Endothelial cell of coronary artery (primary cell): ENCODE measurements around the gene ADSS2. TPM values are rescaled to one million over a fixed set of nuclear protein-coding genes. Genes with fewer than 3 reads are reported as not detected.

Experiments
- total RNA-seq: library from RNA; depleted of rRNA; stranded (reverse); fragments of >200 nt; gene quantifications from 2 replicates; pipeline ENCODE4 v1.2.3, GENCODE V29; 2014

Gene ADSS2
- 70.5 and 78.0 TPM in 2 replicates for total RNA-seq

DNA sequence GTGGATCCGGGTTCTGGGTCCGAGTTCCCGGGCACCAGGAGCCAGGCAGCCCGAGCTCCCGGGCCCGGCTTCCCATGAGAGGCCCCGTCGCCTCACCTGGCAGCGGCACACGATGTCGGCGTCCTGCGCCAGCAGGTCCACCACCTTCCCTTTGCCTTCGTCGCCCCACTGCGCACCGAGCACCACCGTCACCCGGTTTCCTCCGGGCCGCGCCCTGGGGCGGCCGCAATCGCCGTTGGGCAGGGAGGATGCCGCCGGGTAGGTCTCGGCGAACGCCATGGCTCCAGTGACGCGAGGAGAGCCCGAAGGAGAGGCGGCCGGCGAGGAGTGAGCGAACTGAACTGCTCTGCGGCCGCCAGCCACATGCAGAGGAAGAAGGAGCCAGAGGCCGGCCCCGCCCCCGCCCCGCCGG, at the start of gene ADSS2:
TSS of gene ADSS2 (minus strand) at position 371 of the 412 bp plus-strand sequence. CDS start at position 279, 92 bp downstream.

DNA sequence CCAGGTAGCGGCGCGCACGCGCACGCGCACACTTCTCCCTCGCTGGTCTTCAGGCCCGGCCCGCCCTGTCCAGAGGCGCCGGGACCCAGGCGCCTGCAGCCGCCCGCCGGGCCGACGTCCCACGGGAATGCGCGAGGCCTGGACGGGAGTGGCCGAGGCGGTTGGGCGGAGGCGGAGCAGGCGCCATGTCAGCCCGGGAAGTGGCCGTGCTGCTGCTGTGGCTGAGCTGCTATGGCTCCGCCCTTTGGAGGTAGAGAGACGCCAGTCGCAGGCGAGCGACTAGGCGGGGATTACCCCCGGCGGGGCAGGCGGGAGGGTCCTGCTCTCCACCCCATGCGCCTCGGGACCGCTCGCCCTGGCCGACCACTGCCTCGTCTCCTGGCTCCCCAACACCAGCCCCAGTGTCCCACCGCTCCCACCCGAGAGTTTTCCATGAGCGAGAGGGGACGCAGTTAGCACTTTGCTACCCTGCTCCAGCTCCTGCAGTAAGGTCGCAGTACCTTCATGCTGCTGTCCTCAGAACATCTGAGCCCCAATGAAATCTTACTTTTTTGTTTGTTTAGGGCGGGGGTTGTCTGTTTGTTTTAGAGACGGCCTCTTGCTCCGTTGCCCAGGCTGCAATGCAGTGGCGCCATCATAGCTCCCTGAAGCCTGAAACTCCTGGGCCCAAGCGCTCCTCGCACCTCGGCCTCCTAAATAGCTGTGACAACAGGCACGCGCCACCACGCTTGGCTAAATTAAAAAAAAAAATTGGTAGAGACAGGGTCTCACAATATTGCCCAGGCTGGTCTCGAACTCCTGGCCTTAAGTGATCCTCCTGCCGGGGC, 9.7 kb upstream of the ADSS2 start, which contains the start of gene CATSPERE:
TSS of gene CATSPERE (plus strand) at position 29 of the 827 bp plus-strand sequence. CDS start at position 186, 157 bp downstream.

Other genes starting within 250 kb of the ADSS2 start
- 0.28 and 0.45 TPM in 2 replicates for gene CATSPERE, start 9.4 kb upstream of the ADSS2 start, total RNA-seq
- gene DESI2, start 201.2 kb upstream of the ADSS2 start, total RNA-seq: 46.8 and 52.1 TPM in 2 replicates